ENCODE data around the gene NRIP2.

DNA sequence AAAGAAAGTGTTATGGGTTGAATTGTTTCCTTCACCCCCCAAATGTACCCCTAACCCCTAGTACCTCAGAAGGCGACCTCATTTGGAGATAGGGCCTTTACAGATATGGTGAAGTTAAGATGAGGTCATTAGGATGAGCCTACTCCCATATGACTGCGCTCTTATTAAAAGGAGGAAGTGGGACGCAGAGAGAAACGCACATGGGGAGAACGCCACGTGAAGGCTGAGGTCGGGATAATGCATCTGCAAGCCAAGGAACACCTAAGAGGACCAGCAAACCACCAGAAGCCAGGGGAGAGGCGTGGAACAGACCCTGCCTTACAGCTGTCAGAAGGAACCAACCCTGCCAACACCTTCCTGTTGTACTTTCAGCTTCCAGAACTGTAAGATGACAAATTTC is 1.7 kb upstream of the NRIP2 start:
- TF ChIP-seq GATA3 (IDR thresholded peaks at IDR 0.05; ENCODE audit: low read depth, low read length) (no peak), GATA2 (IDR thresholded peaks at IDR 0.05; ENCODE audit: low read depth, low read length) (no peak)
